G401.6 (cell line): ENCODE results near the gene OR5K3.

Experiments
- FAIRE-seq: peaks from 2 replicates; lab custom pipeline; 2012; peaks lifted over from hg19 to GRCh38; lab: Jason Lieb, UNC

OR5K3 gene

DNA sequence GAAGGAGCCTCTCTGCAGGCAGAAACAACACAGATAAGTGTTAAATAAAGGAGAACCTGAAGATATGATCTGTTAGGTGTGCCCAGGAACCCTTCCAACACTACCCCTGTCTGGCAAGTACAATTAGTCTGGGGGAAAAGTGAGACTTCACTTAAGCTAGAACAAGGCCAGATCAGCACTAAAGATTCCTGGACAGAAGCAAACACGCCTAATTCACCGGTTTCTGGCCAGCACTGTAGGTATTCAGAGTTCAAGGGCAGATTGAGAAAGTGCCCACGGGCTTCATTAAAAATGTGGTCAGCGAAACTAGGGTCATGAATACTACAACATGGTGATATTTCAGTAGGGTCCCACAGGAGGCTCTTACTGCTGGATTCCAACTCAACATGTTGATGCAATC, 43.9 kb downstream of the OR5K3 start:
- FAIRE-seq, result no peak

DNA sequence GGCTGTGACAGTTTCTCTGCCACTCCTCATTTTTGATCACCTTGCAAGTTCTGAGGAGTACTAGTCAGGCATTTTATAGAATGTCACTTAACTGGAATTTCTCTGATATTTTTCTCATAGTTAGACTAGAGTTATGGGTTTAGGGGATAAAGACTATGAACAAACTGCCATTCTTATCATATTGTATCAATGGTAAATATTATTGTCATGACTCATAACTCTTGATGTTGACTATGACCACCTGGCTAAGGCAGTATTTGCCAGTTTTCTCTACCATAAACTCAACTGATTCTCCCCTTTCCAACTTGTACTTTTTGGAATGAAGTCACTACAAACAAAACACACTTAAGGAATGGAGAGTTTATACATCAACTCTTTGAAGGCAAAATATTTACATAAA, 49.8 kb downstream of the OR5K3 start:
- FAIRE-seq, result no peak
